ENCODE data around the gene ADGRL1. TPM values are rescaled to one million over a fixed set of nuclear protein-coding genes. Genes with fewer than 3 reads are reported as not detected.
A peak's percentile ranks its signal among the peaks of the same experiment; 100 is the strongest.

The ADGRL1 gene
- total RNA-seq, 1 donor from 2014 or later: 106 TPM

DNA sequence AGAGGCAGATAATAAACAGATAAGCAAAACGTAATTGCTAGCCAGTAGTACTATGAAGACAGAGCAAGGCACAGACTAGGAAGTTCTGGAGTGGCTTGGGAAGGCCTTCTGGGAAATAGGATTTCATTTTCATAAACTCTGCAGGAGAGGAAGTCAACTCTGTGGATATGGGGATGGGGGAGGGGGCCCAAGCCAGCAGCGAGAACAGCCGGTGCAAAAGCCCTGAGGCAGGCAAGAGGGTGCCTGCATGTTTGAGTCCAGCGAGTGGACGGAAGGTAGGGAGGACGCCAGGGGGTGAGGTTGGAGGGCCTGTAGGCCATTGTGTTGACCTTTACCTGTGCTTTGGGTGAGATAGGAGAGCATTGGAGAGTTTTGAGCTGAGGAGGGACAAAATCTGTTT, 60.6 kb downstream of the ADGRL1 start:
- no peaks in the 10 kb centered on the region for H3K36me3 Mint-ChIP-seq
- H3K4me3 Mint-ChIP-seq: no peak overlapping the region
- no peak for DNase-seq (ENCODE audit: low spot score in 2 of 2, unreplicated experiment in 2 of 2)
- TF ChIP-seq, protein P1, sequence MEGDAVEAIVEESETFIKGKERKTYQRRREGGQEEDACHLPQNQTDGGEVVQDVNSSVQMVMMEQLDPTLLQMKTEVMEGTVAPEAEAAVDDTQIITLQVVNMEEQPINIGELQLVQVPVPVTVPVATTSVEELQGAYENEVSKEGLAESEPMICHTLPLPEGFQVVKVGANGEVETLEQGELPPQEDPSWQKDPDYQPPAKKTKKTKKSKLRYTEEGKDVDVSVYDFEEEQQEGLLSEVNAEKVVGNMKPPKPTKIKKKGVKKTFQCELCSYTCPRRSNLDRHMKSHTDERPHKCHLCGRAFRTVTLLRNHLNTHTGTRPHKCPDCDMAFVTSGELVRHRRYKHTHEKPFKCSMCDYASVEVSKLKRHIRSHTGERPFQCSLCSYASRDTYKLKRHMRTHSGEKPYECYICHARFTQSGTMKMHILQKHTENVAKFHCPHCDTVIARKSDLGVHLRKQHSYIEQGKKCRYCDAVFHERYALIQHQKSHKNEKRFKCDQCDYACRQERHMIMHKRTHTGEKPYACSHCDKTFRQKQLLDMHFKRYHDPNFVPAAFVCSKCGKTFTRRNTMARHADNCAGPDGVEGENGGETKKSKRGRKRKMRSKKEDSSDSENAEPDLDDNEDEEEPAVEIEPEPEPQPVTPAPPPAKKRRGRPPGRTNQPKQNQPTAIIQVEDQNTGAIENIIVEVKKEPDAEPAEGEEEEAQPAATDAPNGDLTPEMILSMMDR (IDR thresholded peaks at IDR 0.05; ENCODE audit: unreplicated experiment): no peak
- H3K27me3 Mint-ChIP-seq (ENCODE audit: low read depth): no peaks in the 10 kb centered on the region
- no peaks in the 10 kb centered on the region for H3K9me3 Mint-ChIP-seq
- H3K4me1 Mint-ChIP-seq: peaks cover 28% of the 10 kb centered on the region
- H3K27ac Mint-ChIP-seq: no peak overlapping the region

GRCh38 chr19:14142262-14143190, 63.4 kb downstream of the ADGRL1 start:
- Mint-ChIP-seq H3K4me3 (no peak overlapping the region), H3K27me3 (ENCODE audit: low read depth) (no peaks in the 10 kb centered on the region), H3K27ac (no peak overlapping the region), H3K36me3 (no peaks in the 10 kb centered on the region), H3K4me1 (peaks cover 27% of the 10 kb centered on the region), H3K9me3 (no peaks in the 10 kb centered on the region)
- TF ChIP-seq, protein P1 (IDR thresholded peaks at IDR 0.05; ENCODE audit: unreplicated experiment): no peak
- no peak for DNase-seq (ENCODE audit: low spot score in 2 of 2, unreplicated experiment in 2 of 2)

DNA sequence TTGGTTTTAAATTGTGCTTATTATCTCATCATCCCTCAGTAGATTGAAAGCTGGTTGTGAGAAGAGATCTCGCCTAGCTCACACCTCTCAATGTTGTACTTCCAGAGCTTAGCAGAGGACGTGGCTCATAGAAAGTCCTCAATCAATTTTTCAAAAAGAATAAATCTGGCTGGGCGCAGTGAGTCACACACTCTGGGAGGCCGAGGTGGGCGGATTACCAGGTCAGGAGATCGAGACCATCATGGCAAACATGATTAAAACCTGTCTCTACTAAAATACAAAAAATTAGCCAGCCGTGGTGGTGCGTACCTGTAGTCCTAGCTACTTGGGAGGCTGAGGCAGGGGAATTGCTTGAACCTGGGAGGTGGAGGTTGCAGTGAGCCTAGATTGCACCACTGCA, 64.9 kb downstream of the ADGRL1 start:
- Mint-ChIP-seq H3K9me3 (no peaks in the 10 kb centered on the region), H3K27ac (no peak overlapping the region), H3K27me3 (ENCODE audit: low read depth) (no peaks in the 10 kb centered on the region), H3K4me1 (peaks cover 25% of the 10 kb centered on the region), H3K4me3 (no peak overlapping the region), H3K36me3 (no peaks in the 10 kb centered on the region)
- TF ChIP-seq, protein P1 (IDR thresholded peaks at IDR 0.05; ENCODE audit: unreplicated experiment): no peak
- no peak for DNase-seq (ENCODE audit: low spot score in 2 of 2, unreplicated experiment in 2 of 2)

DNA sequence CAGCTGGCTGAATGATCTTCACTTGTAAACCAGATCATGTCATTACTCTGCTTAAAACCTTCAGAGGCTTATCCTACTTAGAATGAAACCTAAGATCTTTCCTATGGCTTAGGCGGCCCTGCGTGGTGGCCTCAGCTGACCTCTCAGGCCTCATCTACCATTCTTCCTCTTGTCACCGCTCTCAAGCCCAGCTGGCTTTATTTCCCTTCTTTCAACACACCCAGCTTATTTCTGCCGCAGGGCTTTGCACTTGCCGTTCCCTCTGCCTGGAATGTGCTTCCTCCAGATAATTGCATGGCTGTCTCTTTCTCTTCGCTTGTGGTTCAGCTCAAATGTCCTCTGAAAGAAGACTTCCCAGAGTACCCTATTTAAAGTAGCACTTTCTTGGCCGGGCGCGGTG, 66.0 kb downstream of the ADGRL1 start:
- TF ChIP-seq, protein P1 (IDR thresholded peaks at IDR 0.05; ENCODE audit: unreplicated experiment): no peak
- Mint-ChIP-seq H3K36me3 (no peaks in the 10 kb centered on the region), H3K4me1 (peaks cover 32% of the 10 kb centered on the region), H3K27ac (peak overlapping the region; percentile 81), H3K27me3 (ENCODE audit: low read depth) (no peaks in the 10 kb centered on the region), H3K4me3 (no peak overlapping the region), H3K9me3 (no peaks in the 10 kb centered on the region)
- DNase-seq (ENCODE audit: low spot score in 2 of 2, unreplicated experiment in 2 of 2): no peak

- TF ChIP-seq, protein P1 (IDR thresholded peaks at IDR 0.05; ENCODE audit: unreplicated experiment): no peak
- Mint-ChIP-seq H3K4me1 (peaks cover 35% of the 10 kb centered on the region), H3K27me3 (ENCODE audit: low read depth) (no peaks in the 10 kb centered on the region), H3K27ac (peak overlapping the region; percentile 81), H3K4me3 (peak overlapping the region; percentile 52), H3K36me3 (no peaks in the 10 kb centered on the region), H3K9me3 (no peaks in the 10 kb centered on the region)
- no peak for DNase-seq (ENCODE audit: low spot score in 2 of 2, unreplicated experiment in 2 of 2)
These were observed 67.2 kb downstream of the ADGRL1 start for GRCh38 chr19:14138576-14139265.
